GM10266 (cell line): ENCODE measurements around the gene EPOP.
A peak's percentile ranks its signal among the peaks of the same experiment; 100 is the strongest.
"Not testable (repeated sequence)": the region's sequence is repeated elsewhere in the genome, so short reads cannot be mapped to it uniquely, and the experiment has no call there.

ENCODE experiments used
- DNase-seq: peaks from one replicate; pipeline ENCODE4 v3.0.0; 2012; ENCODE audit errors: extremely low spot score
- CTCF ChIP-seq: IDR thresholded peaks from 2 replicates; pipeline ENCODE4 v1.5.1; 2012; ENCODE audit warnings: mild to moderate bottlenecking, low read depth; ENCODE audit not compliant: control insufficient read depth, insufficient read depth; ENCODE audit errors: missing control alignments

The EPOP gene

GRCh38 chr17:38628441-38628840, 46.3 kb downstream of the EPOP start:
- no peak for TF ChIP-seq CTCF
- DNase-seq = no peak

DNA sequence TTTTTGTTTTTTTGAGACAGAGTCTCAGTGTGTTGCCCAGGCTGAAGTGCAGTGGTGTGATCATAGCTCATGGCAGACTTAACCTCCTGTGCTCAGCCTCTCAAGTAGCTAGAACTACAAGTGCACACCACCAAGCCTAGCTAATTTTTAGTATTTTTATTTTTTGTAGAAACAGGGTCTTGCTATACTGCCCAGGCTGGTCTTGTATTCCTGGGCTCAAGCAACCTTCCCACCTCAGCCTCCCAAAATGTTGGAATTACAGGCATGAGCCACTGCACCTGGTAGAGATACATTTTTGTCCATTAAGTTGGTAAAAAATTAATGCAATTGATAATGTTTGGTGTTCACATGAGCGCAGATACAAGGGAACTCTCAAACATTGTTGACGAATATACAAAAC, 46.8 kb downstream of the EPOP start:
- DNase-seq = no peak
- TF ChIP-seq CTCF = no peak

GRCh38 chr17:38626606-38627226, 48.0 kb downstream of the EPOP start:
- not testable (repeated sequence) for DNase-seq

GRCh38 chr17:38625482-38625881, 49.3 kb downstream of the EPOP start:
- DNase-seq = no peak
- TF ChIP-seq CTCF = no peak

DNA sequence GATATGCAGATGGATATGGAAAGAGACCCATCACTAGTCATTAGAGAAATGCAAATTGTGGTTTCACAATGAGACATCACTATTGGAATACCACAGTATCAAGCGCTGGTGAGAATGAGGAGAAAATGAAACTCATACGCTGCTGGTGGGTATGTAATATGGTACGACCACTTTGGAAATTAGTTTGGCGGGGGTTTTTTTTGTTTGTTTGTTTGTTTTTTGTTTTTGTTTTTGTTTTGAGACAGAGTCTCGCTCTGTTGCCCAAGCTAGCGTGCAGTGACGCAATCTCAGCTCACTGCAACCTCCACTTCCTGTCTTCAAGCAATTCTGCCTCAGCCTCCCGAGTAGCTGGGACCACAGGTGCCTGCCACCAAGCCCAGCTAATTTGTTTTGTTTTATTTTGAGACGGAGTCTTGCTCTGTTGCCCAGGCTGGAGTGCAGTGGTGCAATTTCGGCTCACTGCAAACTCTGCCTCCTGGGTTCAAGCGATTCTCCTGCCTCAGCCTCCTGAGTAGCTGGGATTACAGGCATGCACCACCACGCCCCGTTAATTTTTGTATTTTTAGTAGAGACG, 49.9 kb downstream of the EPOP start:
- peak; percentile 49 for DNase-seq
